Thyroid gland (tissue), 4 donors: ENCODE measurements around the gene FBXO17. TPM values are rescaled to one million over a fixed set of nuclear protein-coding genes. Genes with fewer than 3 reads are reported as not detected.

Experiments used
- DNase-seq, 2 donors: peaks; one replicate each; pipeline ENCODE4 v3.0.0-alpha.2; 2019
- H3K27ac ChIP-seq, 3 donors: fragments of 200-600 bp; sonication (generic); 1 replicate in 2 of 3; 2 replicates in 1 of 3; pipeline ENCODE4 v1.5.1; 2016 to 2019; ENCODE audit warnings: mild to moderate bottlenecking in 1 of 3, moderate library complexity in 1 of 3
- H3K27me3 ChIP-seq: fragments of 200-600 bp; sonication (generic); one replicate; pipeline ENCODE4 v1.5.1; 2019
- H3K36me3 ChIP-seq, 2 donors: fragments of 200-600 bp; sonication (generic); one replicate each; pipeline ENCODE4 v1.5.1; 2016 to 2019
- H3K4me1 ChIP-seq, 2 donors: fragments of 200-600 bp; sonication (generic); one replicate each; pipeline ENCODE4 v1.5.1; 2017 to 2019
- H3K4me3 ChIP-seq, 3 donors: fragments of 200-600 bp; sonication (generic); replicated peaks in 1 of 3; 1 replicate in 2 of 3; 2 replicates in 1 of 3; pipeline ENCODE4 v1.5.1; 2016; ENCODE audit warnings: mild to moderate bottlenecking in 1 of 3
- H3K9me3 ChIP-seq: fragments of 200-600 bp; sonication (generic); one replicate; pipeline ENCODE4 v1.5.1; 2017
- CTCF ChIP-seq, 6 experiments: fragments of 200-600 bp in 3 of 6; fragments of 450-650 bp in 3 of 6; sonication (generic) in 3 of 6; IDR thresholded peaks; one replicate each; pipeline ENCODE4 v1.5.1; 2016 to 2019; ENCODE audit warnings: antibody characterized with exemption in 6 of 6, mild to moderate bottlenecking in 2 of 6, inconsistent platforms in 1 of 6, moderate library complexity in 1 of 6
- POLR2A ChIP-seq, 2 donors: fragments of 450-650 bp; IDR thresholded peaks; one replicate each; pipeline ENCODE4 v1.6.1; 2017; ENCODE audit warnings: antibody characterized with exemption in 2 of 2, mild to moderate bottlenecking in 2 of 2, moderate library complexity in 1 of 2
- WGBS, 2 donors: methylation state at CpG; one replicate each; pipeline ENCODE4 v1.1.5; 2017; 5-methylcytosine and 5-hydroxymethylcytosine counted together
- intact Hi-C: fragments of 100-400 bp; cut with DNase I; formaldehyde crosslinking; loops from one replicate; pipeline ENCODE4 v1.15.1; 2023
- total RNA-seq, 4 donors: library from RNA; depleted of rRNA; stranded (reverse); fragments of >200 nt; gene quantifications; one replicate each; pipeline ENCODE4 v1.2.3, GENCODE V29; 2016

FBXO17 gene
- total RNA-seq, 4 donors from 2014 or later, result 4.3 to 18.0 (median 8.1) TPM

GRCh38 chr19:38912600-38913514 is 62.7 kb downstream of the FBXO17 start:
- Histone ChIP-seq H3K4me3 (no peak overlapping the region), H3K4me1 (no peaks in the 10 kb centered on the region), H3K27ac (no peak overlapping the region), H3K27me3 (no peaks in the 10 kb centered on the region), H3K36me3 (peaks cover 0 to 1% of the 10 kb centered on the region in 2 donors), H3K9me3 (no peaks in the 10 kb centered on the region)
- no peak for DNase-seq
- intact Hi-C loops, result no loop called here
- TF ChIP-seq POLR2A (IDR thresholded peaks at IDR 0.05), result no peak
- no peak for TF ChIP-seq CTCF (IDR thresholded peaks at IDR 0.05)
- 68 to 71% methylated on average over 8 to 12 of the region's 12 CpGs for WGBS, 2 donors

- Histone ChIP-seq H3K27ac (no peak overlapping the region), H3K27me3 (no peaks in the 10 kb centered on the region), H3K4me1 (no peaks in the 10 kb centered on the region), H3K4me3 (no peak overlapping the region), H3K36me3 (peaks cover 0 to 11% of the 10 kb centered on the region in 2 donors), H3K9me3 (no peaks in the 10 kb centered on the region)
- intact Hi-C loops, result no loop called here
- TF ChIP-seq POLR2A (IDR thresholded peaks at IDR 0.05) (no peak), CTCF (IDR thresholded peaks at IDR 0.05) (no peak)
- DNase-seq, result no peak
- 59 to 78% methylated on average over 6 to 7 of the region's 16 CpGs for WGBS, 2 donors
Measured at GRCh38 chr19:38911388-38912001, 64.0 kb downstream of the FBXO17 start.

GRCh38 chr19:38910488-38910887 is 65.1 kb downstream of the FBXO17 start:
- Histone ChIP-seq H3K27me3 (no peaks in the 10 kb centered on the region), H3K36me3 (peaks cover 2 to 14% of the 10 kb centered on the region in 2 donors), H3K9me3 (no peaks in the 10 kb centered on the region), H3K4me3 (no peak overlapping the region), H3K27ac (no peak overlapping the region), H3K4me1 (no peaks in the 10 kb centered on the region)
- intact Hi-C loops, result no loop called here
- 94% methylated on average over 12 of the region's 12 CpGs for WGBS, 2 donors
- DNase-seq, result no peak
- TF ChIP-seq CTCF (IDR thresholded peaks at IDR 0.05), result no peak

GRCh38 chr19:38908911-38909310 is 66.6 kb downstream of the FBXO17 start:
- no peak for DNase-seq
- H3K4me1 ChIP-seq, result no peaks in the 10 kb centered on the region
- H3K4me3 ChIP-seq, result no peak overlapping the region
- H3K9me3 ChIP-seq, result no peaks in the 10 kb centered on the region
- intact Hi-C loops, result no loop called here
- WGBS, 2 donors, result 76 to 85% methylated on average over 10 of the region's 10 CpGs
- no peak overlapping the region for H3K27ac ChIP-seq
- H3K27me3 ChIP-seq, result no peaks in the 10 kb centered on the region
- TF ChIP-seq CTCF (IDR thresholded peaks at IDR 0.05), result no peak
- TF ChIP-seq POLR2A (IDR thresholded peaks at IDR 0.05), result no peak
- peaks cover 8 to 19% of the 10 kb centered on the region in 2 donors for H3K36me3 ChIP-seq

- Histone ChIP-seq H3K36me3 (peaks cover 8 to 19% of the 10 kb centered on the region in 2 donors), H3K9me3 (no peaks in the 10 kb centered on the region), H3K27me3 (no peaks in the 10 kb centered on the region), H3K27ac (no peak overlapping the region), H3K4me3 (no peak overlapping the region), H3K4me1 (no peaks in the 10 kb centered on the region)
- DNase-seq, result no peak
- intact Hi-C loops, result no loop called here
- WGBS, 2 donors, result 93 to 96% methylated on average over 12 of the region's 12 CpGs
- TF ChIP-seq POLR2A (IDR thresholded peaks at IDR 0.05) (no peak), CTCF (IDR thresholded peaks at IDR 0.05) (no peak)
Measured at GRCh38 chr19:38907670-38908069, 67.9 kb downstream of the FBXO17 start.
